ENCODE results near the gene LANCL3.

DNA sequence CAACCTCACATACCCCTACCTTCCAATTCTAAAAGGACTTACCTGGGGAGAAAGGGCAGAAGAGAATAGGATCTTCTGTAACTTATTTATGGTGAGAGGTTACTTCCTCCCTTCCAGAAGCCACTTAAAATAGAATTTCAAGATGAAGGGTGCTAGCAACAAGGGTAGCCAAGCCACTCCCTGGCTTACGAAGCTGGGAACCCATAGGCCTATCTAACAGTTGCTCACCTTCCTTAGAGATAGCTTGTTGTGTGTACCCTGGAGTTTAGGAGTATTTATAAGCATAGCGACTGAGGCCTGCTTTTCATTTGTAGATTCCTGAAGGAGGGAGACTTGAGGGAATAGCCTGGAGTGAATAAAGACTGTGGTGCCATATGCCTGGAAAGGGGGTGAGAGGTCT, 143.0 kb downstream of the LANCL3 start:
- TF ChIP-seq, protein P1, sequence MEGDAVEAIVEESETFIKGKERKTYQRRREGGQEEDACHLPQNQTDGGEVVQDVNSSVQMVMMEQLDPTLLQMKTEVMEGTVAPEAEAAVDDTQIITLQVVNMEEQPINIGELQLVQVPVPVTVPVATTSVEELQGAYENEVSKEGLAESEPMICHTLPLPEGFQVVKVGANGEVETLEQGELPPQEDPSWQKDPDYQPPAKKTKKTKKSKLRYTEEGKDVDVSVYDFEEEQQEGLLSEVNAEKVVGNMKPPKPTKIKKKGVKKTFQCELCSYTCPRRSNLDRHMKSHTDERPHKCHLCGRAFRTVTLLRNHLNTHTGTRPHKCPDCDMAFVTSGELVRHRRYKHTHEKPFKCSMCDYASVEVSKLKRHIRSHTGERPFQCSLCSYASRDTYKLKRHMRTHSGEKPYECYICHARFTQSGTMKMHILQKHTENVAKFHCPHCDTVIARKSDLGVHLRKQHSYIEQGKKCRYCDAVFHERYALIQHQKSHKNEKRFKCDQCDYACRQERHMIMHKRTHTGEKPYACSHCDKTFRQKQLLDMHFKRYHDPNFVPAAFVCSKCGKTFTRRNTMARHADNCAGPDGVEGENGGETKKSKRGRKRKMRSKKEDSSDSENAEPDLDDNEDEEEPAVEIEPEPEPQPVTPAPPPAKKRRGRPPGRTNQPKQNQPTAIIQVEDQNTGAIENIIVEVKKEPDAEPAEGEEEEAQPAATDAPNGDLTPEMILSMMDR (IDR thresholded peaks at IDR 0.05): no peak
- no peak for TF ChIP-seq EZH2 (IDR thresholded peaks at IDR 0.05; ENCODE audit: borderline replicate concordance, insufficient read depth, low read depth, low read length, poor library complexity, severe bottlenecking)

Measured in B cell (primary cell).